Natural killer cell (primary cell): ENCODE results near the gene IRS1. TPM values are rescaled to one million over a fixed set of nuclear protein-coding genes. Genes with fewer than 3 reads are reported as not detected.
"Not testable (repeated sequence)": the region's sequence is repeated elsewhere in the genome, so short reads cannot be mapped to it uniquely, and the experiment has no call there.

ENCODE experiments used
- ATAC-seq, 3 donors: fragments of 150-1000 bp in 2 of 3; fragments of 200-7000 bp in 1 of 3; cut with Tn5 transposase; 1 replicate in 1 of 3; 2 replicates in 2 of 3; pipeline ENCODE4 v1.10.0; 2021; ENCODE audit warnings: mild to moderate bottlenecking in 2 of 3, moderate library complexity in 2 of 3
- DNase-seq, 2 donors: peaks; one replicate each; pipeline versions ENCODE4 v3.0.0 to v3.0.0-alpha.2; 2013 to 2021; ENCODE audit warnings: mixed read lengths in 1 of 2
- H3K27ac ChIP-seq: one replicate; pipeline ENCODE4 v1.5.1; 2013; ENCODE audit warnings: mild to moderate bottlenecking, low read length
- H3K27me3 ChIP-seq: one replicate; pipeline ENCODE4 v1.6.1; 2013; ENCODE audit warnings: low read length; ENCODE audit not compliant: control insufficient read depth, insufficient read depth
- H3K36me3 ChIP-seq: one replicate; pipeline ENCODE4 v1.6.1; 2013; ENCODE audit warnings: low read length; ENCODE audit not compliant: control insufficient read depth, insufficient read depth
- H3K4me1 ChIP-seq: one replicate; pipeline ENCODE4 v1.6.1; 2013; ENCODE audit warnings: low read length; ENCODE audit not compliant: control insufficient read depth, insufficient read depth
- H3K4me3 ChIP-seq: one replicate; pipeline ENCODE4 v1.5.1; 2013; ENCODE audit warnings: low read length
- H3K9me3 ChIP-seq: one replicate; pipeline ENCODE4 v1.6.1; 2013; ENCODE audit warnings: low read length; ENCODE audit not compliant: control insufficient read depth, insufficient read depth
- H3K27ac Mint-ChIP-seq, 2 donors: one replicate each; pipeline ENCODE4 v1.8.0; 2022; ENCODE audit warnings: mild to moderate bottlenecking in 2 of 2, mixed read lengths in 2 of 2, moderate library complexity in 1 of 2
- H3K27me3 Mint-ChIP-seq, 2 donors: one replicate each; pipeline ENCODE4 v1.8.0; 2022; ENCODE audit warnings: low read depth in 2 of 2, mixed read lengths in 2 of 2
- H3K36me3 Mint-ChIP-seq: one replicate; pipeline ENCODE4 v1.8.0; 2022; ENCODE audit warnings: mixed read lengths
- H3K4me1 Mint-ChIP-seq, 2 donors: one replicate each; pipeline ENCODE4 v1.8.0; 2022; ENCODE audit warnings: mixed read lengths in 2 of 2
- H3K4me3 Mint-ChIP-seq: one replicate; pipeline ENCODE4 v1.8.0; 2022; ENCODE audit warnings: mild to moderate bottlenecking, moderate library complexity, mixed read lengths
- H3K9me3 Mint-ChIP-seq, 2 donors: one replicate each; pipeline ENCODE4 v1.8.0; 2022; ENCODE audit warnings: mixed read lengths in 2 of 2
- WGBS: methylation state at CpG from one replicate; pipeline ENCODE4 v1.1.7; 2013; ENCODE audit warnings: missing lambda C conversion rate; ENCODE audit not compliant: insufficient coverage; 5-methylcytosine and 5-hydroxymethylcytosine counted together
- intact Hi-C: fragments of 100-400 bp; cut with micrococcal nuclease; formaldehyde crosslinking; loops from one replicate; pipeline ENCODE4 v1.14.2; 2022
- total RNA-seq, 4 donors: library from RNA; stranded (reverse); fragments of 120-200 nt in 1 of 4; gene quantifications; one replicate each; pipeline versions ENCODE4 v1.2.3 to v1.2.4, GENCODE V29; 2013 to 2022
- TF ChIP-seq, protein P1 (sequence below): fragments of 200-600 bp; IDR thresholded peaks from one replicate; pipeline ENCODE4 v1.8.0; 2022; ENCODE audit warnings: antibody characterized with exemption

Gene IRS1
- total RNA-seq, 3 donors from 2014 or later (not counting 1 experiment from before 2014, with no cell fraction given), result 0.09 to 0.55 (median 0.36) TPM

DNA sequence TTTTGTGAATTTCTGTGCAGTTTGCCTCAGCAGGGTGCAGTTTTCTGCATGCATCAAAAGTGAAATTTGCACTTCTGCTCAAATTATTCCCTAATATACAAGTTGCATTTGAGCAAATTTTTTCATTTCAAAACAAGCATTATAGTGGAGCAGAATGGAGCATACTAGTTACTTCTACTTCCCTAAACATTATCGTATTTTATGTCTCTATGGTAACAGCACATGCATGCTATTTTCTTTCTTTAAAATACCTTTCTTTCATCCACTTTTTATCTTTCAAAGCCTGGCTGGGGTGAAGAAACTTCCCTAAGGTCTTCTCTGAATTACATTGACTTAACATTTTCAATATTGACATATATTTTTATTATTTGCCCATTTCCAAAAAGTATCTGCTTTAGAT is 47.5 kb upstream of the IRS1 start:
- no peak overlapping the region for H3K27ac Mint-ChIP-seq
- H3K27me3 ChIP-seq, result no peaks in the 10 kb centered on the region
- peaks cover 0 to 16% of the 10 kb centered on the region in 2 donors for H3K4me1 Mint-ChIP-seq
- WGBS, result 55% methylated on average over 1 of the region's 1 CpG
- no peaks in the 10 kb centered on the region for H3K9me3 Mint-ChIP-seq
- DNase-seq (no peak), ATAC-seq (no peak)
- H3K36me3 Mint-ChIP-seq, result no peaks in the 10 kb centered on the region
- H3K27ac ChIP-seq, result no peak overlapping the region
- H3K4me3 ChIP-seq, result no peak overlapping the region
- no peaks in the 10 kb centered on the region for H3K4me1 ChIP-seq
- no peaks in the 10 kb centered on the region for H3K36me3 ChIP-seq
- no peaks in the 10 kb centered on the region for H3K27me3 Mint-ChIP-seq
- intact Hi-C loops, result no loop called here
- TF ChIP-seq, protein P1, sequence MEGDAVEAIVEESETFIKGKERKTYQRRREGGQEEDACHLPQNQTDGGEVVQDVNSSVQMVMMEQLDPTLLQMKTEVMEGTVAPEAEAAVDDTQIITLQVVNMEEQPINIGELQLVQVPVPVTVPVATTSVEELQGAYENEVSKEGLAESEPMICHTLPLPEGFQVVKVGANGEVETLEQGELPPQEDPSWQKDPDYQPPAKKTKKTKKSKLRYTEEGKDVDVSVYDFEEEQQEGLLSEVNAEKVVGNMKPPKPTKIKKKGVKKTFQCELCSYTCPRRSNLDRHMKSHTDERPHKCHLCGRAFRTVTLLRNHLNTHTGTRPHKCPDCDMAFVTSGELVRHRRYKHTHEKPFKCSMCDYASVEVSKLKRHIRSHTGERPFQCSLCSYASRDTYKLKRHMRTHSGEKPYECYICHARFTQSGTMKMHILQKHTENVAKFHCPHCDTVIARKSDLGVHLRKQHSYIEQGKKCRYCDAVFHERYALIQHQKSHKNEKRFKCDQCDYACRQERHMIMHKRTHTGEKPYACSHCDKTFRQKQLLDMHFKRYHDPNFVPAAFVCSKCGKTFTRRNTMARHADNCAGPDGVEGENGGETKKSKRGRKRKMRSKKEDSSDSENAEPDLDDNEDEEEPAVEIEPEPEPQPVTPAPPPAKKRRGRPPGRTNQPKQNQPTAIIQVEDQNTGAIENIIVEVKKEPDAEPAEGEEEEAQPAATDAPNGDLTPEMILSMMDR, result no peak
- no peaks in the 10 kb centered on the region for H3K9me3 ChIP-seq
- H3K4me3 Mint-ChIP-seq, result no peak overlapping the region

- Histone ChIP-seq H3K36me3 (no peaks in the 10 kb centered on the region), H3K4me1 (no peaks in the 10 kb centered on the region), H3K27ac (no peak overlapping the region), H3K9me3 (no peaks in the 10 kb centered on the region), H3K27me3 (no peaks in the 10 kb centered on the region), H3K4me3 (no peak overlapping the region)
- WGBS, result 87% methylated on average over 3 of the region's 3 CpGs
- H3K27ac Mint-ChIP-seq, result no peak overlapping the region
- TF ChIP-seq, protein P1, result no peak
- no peak for ATAC-seq
- no peaks in the 10 kb centered on the region for H3K27me3 Mint-ChIP-seq
- no peak for DNase-seq
- intact Hi-C loops, result no loop called here
- no peaks in the 10 kb centered on the region for H3K36me3 Mint-ChIP-seq
- H3K4me1 Mint-ChIP-seq, result peaks cover 5 to 21% of the 10 kb centered on the region in 2 donors
- H3K9me3 Mint-ChIP-seq, result no peaks in the 10 kb centered on the region
- no peak overlapping the region for H3K4me3 Mint-ChIP-seq
Measured at GRCh38 chr2:226845386-226846116, 45.9 kb upstream of the IRS1 start.

DNA sequence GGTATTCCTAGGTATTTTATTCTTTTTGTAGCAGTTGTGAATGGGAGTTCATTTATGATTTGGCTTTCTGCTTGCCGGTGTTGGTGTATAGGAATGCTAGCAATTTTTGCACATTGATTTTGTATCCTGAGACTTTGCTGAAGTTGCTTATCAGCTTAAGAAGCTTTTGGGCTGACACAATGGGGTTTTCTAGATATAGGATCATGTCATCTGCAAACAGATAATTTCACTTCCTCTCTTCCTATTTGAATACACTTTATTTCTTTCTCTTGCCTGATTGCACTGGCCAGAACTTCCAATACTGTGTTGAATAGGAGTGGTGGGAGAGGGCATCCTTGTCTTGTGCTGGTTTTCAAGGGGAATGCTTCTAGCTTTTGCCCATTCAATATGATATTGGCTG is 43.4 kb upstream of the IRS1 start:
- 100% methylated on average over 1 of the region's 1 CpG for WGBS
- H3K4me3 Mint-ChIP-seq, H3K27ac ChIP-seq, ATAC-seq, H3K27me3 Mint-ChIP-seq, H3K27ac Mint-ChIP-seq, H3K9me3 Mint-ChIP-seq, H3K36me3 ChIP-seq, H3K4me1 ChIP-seq, H3K27me3 ChIP-seq, intact Hi-C loops, DNase-seq, H3K9me3 ChIP-seq, H3K36me3 Mint-ChIP-seq, H3K4me3 ChIP-seq: not testable (repeated sequence)
- H3K4me1 Mint-ChIP-seq, result peaks cover 10 to 21% of the 10 kb centered on the region in 2 donors

- Mint-ChIP-seq H3K27me3 (no peaks in the 10 kb centered on the region), H3K36me3 (no peaks in the 10 kb centered on the region), H3K27ac (no peak overlapping the region), H3K4me3 (no peak overlapping the region), H3K4me1 (peaks cover 25 to 38% of the 10 kb centered on the region in 2 donors), H3K9me3 (no peaks in the 10 kb centered on the region)
- Histone ChIP-seq H3K27ac (no peak overlapping the region), H3K4me3 (no peak overlapping the region), H3K4me1 (peaks cover 21% of the 10 kb centered on the region), H3K36me3 (no peaks in the 10 kb centered on the region), H3K9me3 (no peaks in the 10 kb centered on the region), H3K27me3 (no peaks in the 10 kb centered on the region)
- TF ChIP-seq, protein P1, result no peak
- 100% methylated on average over 2 of the region's 2 CpGs for WGBS
- DNase-seq, result peak in 1 of 2 donors; percentile 14
- no peak for ATAC-seq
- intact Hi-C loops, result no loop called here
Measured at GRCh38 chr2:226839951-226840350, 40.3 kb upstream of the IRS1 start.
